ENCODE measurements around the gene OR8G1. TPM values are rescaled to one million over a fixed set of nuclear protein-coding genes. Genes with fewer than 3 reads are reported as not detected.

OR8G1 gene
- total and polyA plus RNA-seq, 10 of the 15 experiments (the other 5 are each of a cell fraction or from before 2014, with no cell fraction given), result not detected

GRCh38 chr11:124294687-124295086 lies 53.8 kb downstream of the OR8G1 start (continued):
- no peak for TF ChIP-seq CTCF (IDR thresholded peaks at IDR 0.05 in 2 of 3, conservative IDR thresholded peaks at IDR 0.05 in 1 of 3; ENCODE audit: control insufficient read depth in 2 of 3, extremely low read depth in 1 of 3, insufficient read depth in 1 of 3, low read depth in 3 of 3, low read length in 3 of 3)
- no peak for TF ChIP-seq CBFB (IDR thresholded peaks at IDR 0.05; ENCODE audit: low read depth)
- TF ChIP-seq EZH2 (IDR thresholded peaks at IDR 0.05; ENCODE audit: borderline replicate concordance, control insufficient read depth, low read depth, low read length), result no peak
- no peak for TF ChIP-seq MTA2 (IDR thresholded peaks at IDR 0.05; ENCODE audit: low read depth)
- no peak for TF ChIP-seq NR2F1 (conservative IDR thresholded peaks at IDR 0.05)
- TF ChIP-seq USF1 (IDR thresholded peaks at IDR 0.05; ENCODE audit: borderline replicate concordance, extremely low read length, insufficient read depth, low read depth, low read length), result no peak
- no peak for TF ChIP-seq RFX5 (IDR thresholded peaks at IDR 0.05; ENCODE audit: low read depth, low read length)
- no peak for TF ChIP-seq SIX5 (IDR thresholded peaks at IDR 0.05; ENCODE audit: low read depth, low read length, severe bottlenecking)
- TF ChIP-seq EGR1 (IDR thresholded peaks at IDR 0.05; ENCODE audit: borderline replicate concordance in 1 of 2, low read depth in 2 of 2, low read length in 2 of 2), result no peak
- TF ChIP-seq E2F4 (IDR thresholded peaks at IDR 0.05; ENCODE audit: low read depth, low read length), result no peak
- TF ChIP-seq ZNF274 (IDR thresholded peaks at IDR 0.05; ENCODE audit: insufficient read depth, insufficient read length), result no peak
- no peak for TF ChIP-seq JUNB (IDR thresholded peaks at IDR 0.05)
- TF ChIP-seq ZZZ3 (IDR thresholded peaks at IDR 0.05; ENCODE audit: control insufficient read depth, insufficient read length, low read depth), result no peak
